ENCODE results near the gene CX3CL1. TPM values are rescaled to one million over a fixed set of nuclear protein-coding genes. Genes with fewer than 3 reads are reported as not detected.

The CX3CL1 gene
- total and polyA plus RNA-seq, 10 of the 15 experiments (the other 5 are each of a cell fraction or from before 2014, with no cell fraction given): 0.03 to 1.2 (median 0.46) TPM

DNA sequence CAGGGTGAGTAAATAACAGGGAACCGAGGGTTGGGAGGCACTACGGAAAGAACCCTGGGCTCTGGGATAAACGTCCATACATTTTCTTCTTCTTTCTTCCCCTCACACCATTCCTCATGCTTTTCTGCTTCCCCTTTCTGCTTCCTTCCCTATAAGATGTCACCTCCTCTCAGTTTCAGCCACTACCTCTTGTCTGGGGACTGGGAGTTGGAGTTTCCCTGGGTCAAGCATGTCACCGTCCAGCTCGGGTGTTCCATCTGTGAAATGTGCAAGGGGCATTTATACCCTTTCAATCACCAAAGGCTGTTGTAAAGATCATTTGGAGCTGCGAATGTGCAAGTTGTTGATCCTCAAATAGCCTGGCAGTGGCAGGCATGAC lies 31.2 kb upstream of the CX3CL1 start (continued):
- TF ChIP-seq, protein P1, sequence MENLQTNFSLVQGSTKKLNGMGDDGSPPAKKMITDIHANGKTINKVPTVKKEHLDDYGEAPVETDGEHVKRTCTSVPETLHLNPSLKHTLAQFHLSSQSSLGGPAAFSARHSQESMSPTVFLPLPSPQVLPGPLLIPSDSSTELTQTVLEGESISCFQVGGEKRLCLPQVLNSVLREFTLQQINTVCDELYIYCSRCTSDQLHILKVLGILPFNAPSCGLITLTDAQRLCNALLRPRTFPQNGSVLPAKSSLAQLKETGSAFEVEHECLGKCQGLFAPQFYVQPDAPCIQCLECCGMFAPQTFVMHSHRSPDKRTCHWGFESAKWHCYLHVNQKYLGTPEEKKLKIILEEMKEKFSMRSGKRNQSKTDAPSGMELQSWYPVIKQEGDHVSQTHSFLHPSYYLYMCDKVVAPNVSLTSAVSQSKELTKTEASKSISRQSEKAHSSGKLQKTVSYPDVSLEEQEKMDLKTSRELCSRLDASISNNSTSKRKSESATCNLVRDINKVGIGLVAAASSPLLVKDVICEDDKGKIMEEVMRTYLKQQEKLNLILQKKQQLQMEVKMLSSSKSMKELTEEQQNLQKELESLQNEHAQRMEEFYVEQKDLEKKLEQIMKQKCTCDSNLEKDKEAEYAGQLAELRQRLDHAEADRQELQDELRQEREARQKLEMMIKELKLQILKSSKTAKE (IDR thresholded peaks at IDR 0.05; ENCODE audit: low read depth, poor library complexity, severe bottlenecking): no peak
- TF ChIP-seq TCF12 (IDR thresholded peaks at IDR 0.05; ENCODE audit: low read depth, low read length): 0 out of 2 replicates have a peak, but pooled peaks have one; percentile 27
- peak in 1 of 2 experiments; percentile 35; a peak in 2 of 4 replicates for TF ChIP-seq BHLHE40 (IDR thresholded peaks at IDR 0.05; ENCODE audit: borderline replicate concordance in 1 of 2, low read depth in 2 of 2, low read length in 1 of 2)
- TF ChIP-seq YY1 (IDR thresholded peaks at IDR 0.05; ENCODE audit: low read depth, low read length): 0 out of 2 replicates have a peak, but pooled peaks have one; percentile 16
- TF ChIP-seq NFIC (IDR thresholded peaks at IDR 0.05; ENCODE audit: low read depth, low read length): peak; percentile 96
- TF ChIP-seq PBX3 (IDR thresholded peaks at IDR 0.05; ENCODE audit: insufficient replicate concordance, low read depth, low read length): no peak
- peak; percentile 67 for TF ChIP-seq RELA (IDR thresholded peaks at IDR 0.05; ENCODE audit: borderline replicate concordance, partially characterized antibody)
- TF ChIP-seq EGR1 (IDR thresholded peaks at IDR 0.05; ENCODE audit: borderline replicate concordance in 1 of 2, low read depth in 2 of 2, low read length in 2 of 2): no peak
- TF ChIP-seq SMAD5 (IDR thresholded peaks at IDR 0.05; ENCODE audit: low read depth): no peak
- TF ChIP-seq ESRRA (IDR thresholded peaks at IDR 0.05; ENCODE audit: low read length): no peak
- TF ChIP-seq NFYA (IDR thresholded peaks at IDR 0.05; ENCODE audit: borderline replicate concordance, low read depth, low read length): no peak
- TF ChIP-seq, protein P2, sequence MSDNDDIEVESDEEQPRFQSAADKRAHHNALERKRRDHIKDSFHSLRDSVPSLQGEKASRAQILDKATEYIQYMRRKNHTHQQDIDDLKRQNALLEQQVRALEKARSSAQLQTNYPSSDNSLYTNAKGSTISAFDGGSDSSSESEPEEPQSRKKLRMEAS (IDR thresholded peaks at IDR 0.05; ENCODE audit: low read depth, low read length): no peak
- peak; percentile 74; the same call in 1 of the 2 replicates for TF ChIP-seq SPI1 (IDR thresholded peaks at IDR 0.05; ENCODE audit: borderline replicate concordance, insufficient read depth, low read depth, low read length)
- TF ChIP-seq JUNB (IDR thresholded peaks at IDR 0.05): peak; percentile 75
- peak in 1 of 2 experiments; percentile 78; a peak in 1 of 4 replicates for TF ChIP-seq EP300 (IDR thresholded peaks at IDR 0.05; ENCODE audit: borderline replicate concordance in 1 of 2, control insufficient read depth in 1 of 2, low read depth in 2 of 2, low read length in 2 of 2)
- TF ChIP-seq MTA2 (IDR thresholded peaks at IDR 0.05; ENCODE audit: low read depth): peak; percentile 73
- TF ChIP-seq IKZF2 (IDR thresholded peaks at IDR 0.05): peak; percentile 98 to 99
- no peak for TF ChIP-seq RCOR1 (conservative IDR thresholded peaks at IDR 0.05; ENCODE audit: low read depth, low read length)
